Neutrophil (primary cell): ENCODE data around the gene SLC4A1AP.
"Not testable (repeated sequence)": the region's sequence is repeated elsewhere in the genome, so short reads cannot be mapped to it uniquely, and the experiment has no call there.

Source experiments
- H3K27ac ChIP-seq: fragments of 200-600 bp; sonication (generic); 2 replicates; pipeline ENCODE4 v1.5.1; 2016; ENCODE audit warnings: mild to moderate bottlenecking, moderate library complexity
- H3K27me3 ChIP-seq: fragments of 200-600 bp; sonication (generic); 2 replicates; pipeline ENCODE4 v1.6.0; 2016; ENCODE audit warnings: mild to moderate bottlenecking
- H3K36me3 ChIP-seq: fragments of 200-600 bp; sonication (generic); 2 replicates; pipeline ENCODE4 v1.5.1; 2017
- H3K4me1 ChIP-seq, 2 experiments: fragments of 200-600 bp in 1 of 2; sonication (generic) in 1 of 2; 1 replicate in 1 of 2; 2 replicates in 1 of 2; pipeline versions ENCODE4 v1.5.1 to v1.6.1; 2013 to 2016; ENCODE audit warnings: low read depth in 1 of 2, low read length in 1 of 2, mild to moderate bottlenecking in 1 of 2, moderate library complexity in 1 of 2; ENCODE audit not compliant: control insufficient read depth in 1 of 2, insufficient read depth in 1 of 2
- H3K4me3 ChIP-seq, 2 experiments: fragments of 200-600 bp in 1 of 2; sonication (generic) in 1 of 2; 1 replicate in 1 of 2; 2 replicates in 1 of 2; pipeline ENCODE4 v1.5.1; 2013 to 2016; ENCODE audit warnings: low read depth in 1 of 2, low read length in 1 of 2, mild to moderate bottlenecking in 1 of 2, moderate library complexity in 1 of 2
- H3K9me3 ChIP-seq: fragments of 200-600 bp; sonication (generic); 2 replicates; pipeline ENCODE4 v1.5.1; 2016
- CTCF ChIP-seq: fragments of 200-600 bp; sonication (generic); IDR thresholded peaks from 2 replicates; pipeline ENCODE4 v1.5.1; 2016; ENCODE audit warnings: antibody characterized with exemption

Gene SLC4A1AP

GRCh38 chr2:27683390-27684071 is 19.8 kb downstream of the SLC4A1AP start:
- peak; percentile 93 for TF ChIP-seq CTCF
- peak overlapping the region; percentile 35 for H3K27ac ChIP-seq
- no peaks in the 10 kb centered on the region for H3K4me1 ChIP-seq
- no peak overlapping the region for H3K4me3 ChIP-seq
- peaks cover 85% of the 10 kb centered on the region for H3K36me3 ChIP-seq
- H3K9me3 ChIP-seq: no peaks in the 10 kb centered on the region
- no peaks in the 10 kb centered on the region for H3K27me3 ChIP-seq

- H3K27ac ChIP-seq, H3K4me3 ChIP-seq, H3K9me3 ChIP-seq, H3K27me3 ChIP-seq, H3K4me1 ChIP-seq: not testable (repeated sequence)
- peaks cover 86% of the 10 kb centered on the region for H3K36me3 ChIP-seq
Observed at GRCh38 chr2:27685006-27685405, 21.3 kb downstream of the SLC4A1AP start.

GRCh38 chr2:27685577-27685976 is 21.9 kb downstream of the SLC4A1AP start:
- H3K4me1 ChIP-seq: no peaks in the 10 kb centered on the region
- peaks cover 86% of the 10 kb centered on the region for H3K36me3 ChIP-seq
- no peak overlapping the region for H3K27ac ChIP-seq
- TF ChIP-seq CTCF: no peak
- H3K27me3 ChIP-seq: no peaks in the 10 kb centered on the region
- H3K4me3 ChIP-seq: no peak overlapping the region
- H3K9me3 ChIP-seq: no peaks in the 10 kb centered on the region

GRCh38 chr2:27687232-27687631 is 23.5 kb downstream of the SLC4A1AP start:
- Histone ChIP-seq H3K4me1 (no peaks in the 10 kb centered on the region), H3K27ac (no peak overlapping the region), H3K36me3 (peaks cover 79% of the 10 kb centered on the region), H3K9me3 (no peaks in the 10 kb centered on the region), H3K4me3 (no peak overlapping the region), H3K27me3 (no peaks in the 10 kb centered on the region)
- TF ChIP-seq CTCF: no peak

GRCh38 chr2:27689424-27689823 is 25.7 kb downstream of the SLC4A1AP start:
- peaks cover 3% of the 10 kb centered on the region for H3K9me3 ChIP-seq
- no peak for TF ChIP-seq CTCF
- H3K36me3 ChIP-seq: peaks cover 85% of the 10 kb centered on the region
- no peak overlapping the region for H3K4me3 ChIP-seq
- no peaks in the 10 kb centered on the region for H3K4me1 ChIP-seq
- no peak overlapping the region for H3K27ac ChIP-seq
- H3K27me3 ChIP-seq: no peaks in the 10 kb centered on the region

GRCh38 chr2:27690052-27690451 is 26.4 kb downstream of the SLC4A1AP start:
- no peak overlapping the region for H3K27ac ChIP-seq
- H3K9me3 ChIP-seq: peaks cover 3% of the 10 kb centered on the region
- H3K27me3 ChIP-seq: no peaks in the 10 kb centered on the region
- H3K36me3 ChIP-seq: peaks cover 85% of the 10 kb centered on the region
- no peak for TF ChIP-seq CTCF
- H3K4me1 ChIP-seq: no peaks in the 10 kb centered on the region
- H3K4me3 ChIP-seq: no peak overlapping the region
